Ascending aorta (tissue), 2 donors: ENCODE measurements around the gene PRKCA. TPM values are rescaled to one million over a fixed set of nuclear protein-coding genes. Genes with fewer than 3 reads are reported as not detected.

Source experiments
- DNase-seq, 2 donors: peaks; one replicate each; pipeline ENCODE4 v3.0.0-alpha.2; 2019; ENCODE audit warnings: low spot score in 2 of 2
- H3K27ac ChIP-seq, 2 donors: fragments of 200-600 bp; sonication (generic); one replicate each; pipeline ENCODE4 v1.5.1; 2016 to 2017; ENCODE audit warnings: mild to moderate bottlenecking in 1 of 2
- H3K27me3 ChIP-seq: fragments of 200-600 bp; sonication (generic); one replicate; pipeline ENCODE4 v1.5.1; 2017
- H3K36me3 ChIP-seq, 2 donors: fragments of 200-600 bp; sonication (generic); one replicate each; pipeline ENCODE4 v1.5.1; 2016
- H3K4me1 ChIP-seq, 2 donors: fragments of 200-600 bp; sonication (generic); one replicate each; pipeline ENCODE4 v1.5.1; 2016 to 2017; ENCODE audit warnings: mild to moderate bottlenecking in 1 of 2
- H3K4me3 ChIP-seq, 2 donors: fragments of 200-600 bp; sonication (generic); one replicate each; pipeline ENCODE4 v1.5.1; 2016 to 2017; ENCODE audit warnings: mild to moderate bottlenecking in 1 of 2
- H3K9me3 ChIP-seq, 2 donors: fragments of 200-600 bp; sonication (generic); one replicate each; pipeline ENCODE4 v1.5.1; 2016
- CTCF ChIP-seq, 3 experiments: fragments of 200-600 bp in 2 of 3; fragments of 450-650 bp in 1 of 3; sonication (generic) in 2 of 3; IDR thresholded peaks; one replicate each; pipeline ENCODE4 v1.5.1; 2016 to 2019; ENCODE audit warnings: antibody characterized with exemption in 3 of 3, mild to moderate bottlenecking in 1 of 3, moderate library complexity in 1 of 3
- intact Hi-C: fragments of 100-400 bp; cut with DNase I; formaldehyde crosslinking; loops from one replicate; pipeline ENCODE4 v1.15.1; 2023
- total RNA-seq: library from RNA; depleted of rRNA; stranded (reverse); fragments of >200 nt; gene quantifications from one replicate; pipeline ENCODE4 v1.1.0, GENCODE V29; 2016

PRKCA gene
- total RNA-seq, 1 donor from 2014 or later, result 3.2 TPM

- Histone ChIP-seq H3K4me1 (no peaks in the 10 kb centered on the region), H3K36me3 (no peaks in the 10 kb centered on the region), H3K27me3 (no peaks in the 10 kb centered on the region), H3K9me3 (peaks cover 0 to 3% of the 10 kb centered on the region in 2 donors), H3K4me3 (no peak overlapping the region), H3K27ac (no peak overlapping the region)
- TF ChIP-seq CTCF (IDR thresholded peaks at IDR 0.05), result no peak
- intact Hi-C loops, result no loop called here
- no peak for DNase-seq
Measured at GRCh38 chr17:66547151-66547865, 244.9 kb downstream of the PRKCA start.

GRCh38 chr17:66548158-66548557, 245.7 kb downstream of the PRKCA start:
- H3K27me3 ChIP-seq, result no peaks in the 10 kb centered on the region
- intact Hi-C loops, result no loop called here

DNA sequence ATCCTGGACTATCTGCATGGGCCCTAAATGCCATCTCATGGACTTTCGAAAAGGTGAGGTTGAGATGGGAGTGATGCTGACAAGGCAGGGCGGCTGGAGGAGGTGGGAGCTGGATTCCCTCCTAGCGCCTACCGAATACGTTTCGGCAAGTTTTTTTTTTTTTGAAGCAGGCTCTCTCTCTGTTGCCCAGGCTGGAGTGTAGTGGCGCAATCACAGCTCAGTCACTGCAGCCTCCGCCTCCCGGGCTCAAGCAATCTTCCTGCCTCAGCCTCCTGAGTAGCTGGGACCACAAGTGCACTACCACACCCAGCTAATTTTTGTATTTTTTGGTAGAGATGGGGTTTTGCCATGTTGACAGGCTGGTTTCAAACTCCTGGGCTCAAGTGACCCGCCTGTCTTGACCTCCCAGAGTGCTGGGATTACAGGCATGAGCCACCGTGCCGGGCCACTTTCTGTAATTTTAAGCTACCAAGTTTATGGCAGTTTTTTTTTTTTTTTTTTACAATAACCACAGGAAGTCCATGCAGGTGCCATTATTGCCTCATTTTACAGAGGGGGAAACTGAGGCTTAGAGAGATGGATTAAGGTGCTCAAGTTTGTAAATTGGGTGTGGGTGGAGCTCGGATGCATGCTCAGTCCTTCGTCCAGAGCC, 246.4 kb downstream of the PRKCA start:
- Histone ChIP-seq H3K36me3 (no peaks in the 10 kb centered on the region), H3K4me1 (no peaks in the 10 kb centered on the region), H3K4me3 (no peak overlapping the region), H3K9me3 (peaks cover 0 to 3% of the 10 kb centered on the region in 2 donors), H3K27me3 (no peaks in the 10 kb centered on the region), H3K27ac (no peak overlapping the region)
- DNase-seq, result no peak
- intact Hi-C loops, result no loop called here
- no peak for TF ChIP-seq CTCF (IDR thresholded peaks at IDR 0.05)

More at GRCh38 chr17:66548158-66548557, 245.7 kb downstream of the PRKCA start:
- H3K27ac ChIP-seq, result no peak overlapping the region
- no peak for TF ChIP-seq CTCF (IDR thresholded peaks at IDR 0.05)
- no peak overlapping the region for H3K4me3 ChIP-seq
- H3K36me3 ChIP-seq, result no peaks in the 10 kb centered on the region
- no peak for DNase-seq
- H3K4me1 ChIP-seq, result no peaks in the 10 kb centered on the region
- peaks cover 0 to 3% of the 10 kb centered on the region in 2 donors for H3K9me3 ChIP-seq

DNA sequence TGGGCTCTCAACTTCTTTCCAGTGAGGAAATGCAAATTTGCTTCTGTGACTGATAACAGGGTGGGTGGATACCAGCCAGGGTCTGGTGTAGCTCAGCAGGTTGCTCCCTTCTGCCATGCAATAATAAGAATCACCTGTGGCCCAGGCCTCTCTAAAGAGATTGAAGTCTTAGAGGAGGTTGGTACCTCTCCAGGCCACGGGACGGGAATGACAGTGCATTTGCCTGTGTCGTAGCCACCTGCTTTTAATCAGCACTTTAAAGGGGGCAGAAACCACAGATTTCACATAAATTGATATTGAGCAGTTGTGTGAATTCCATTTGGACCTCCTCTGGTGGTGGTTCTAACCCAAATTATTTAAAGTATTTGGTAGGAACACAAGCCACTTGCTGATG, 246.9 kb downstream of the PRKCA start:
- intact Hi-C loops, result no loop called here
- no peaks in the 10 kb centered on the region for H3K27me3 ChIP-seq
- TF ChIP-seq CTCF (IDR thresholded peaks at IDR 0.05), result no peak
- H3K9me3 ChIP-seq, result peaks cover 0 to 3% of the 10 kb centered on the region in 2 donors
- no peak overlapping the region for H3K4me3 ChIP-seq
- H3K27ac ChIP-seq, result no peak overlapping the region
- no peak for DNase-seq
- no peaks in the 10 kb centered on the region for H3K4me1 ChIP-seq
- H3K36me3 ChIP-seq, result no peaks in the 10 kb centered on the region

DNA sequence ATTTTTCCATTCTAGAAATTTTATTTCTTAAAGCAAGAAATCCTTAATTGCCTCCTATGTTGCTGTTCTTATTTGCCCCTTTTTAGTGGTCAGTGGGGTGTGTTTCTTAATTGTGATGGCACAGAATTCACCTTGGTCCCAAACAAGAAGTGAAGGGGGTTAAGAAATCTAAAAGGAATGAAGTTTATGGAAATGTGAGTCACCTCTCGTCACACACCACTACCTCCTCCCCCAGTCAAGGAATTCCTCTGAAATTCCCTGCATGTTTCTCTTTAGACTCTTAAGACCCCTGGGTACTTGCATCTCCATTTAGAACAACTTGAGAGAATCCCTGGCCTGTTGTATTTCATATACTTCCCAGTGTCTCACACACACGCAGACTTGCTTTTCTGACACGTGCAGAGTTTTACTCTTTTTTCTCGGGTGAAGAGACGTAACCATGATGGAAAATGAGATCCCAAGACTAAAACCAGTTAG, 247.4 kb downstream of the PRKCA start:
- TF ChIP-seq CTCF (IDR thresholded peaks at IDR 0.05), result no peak
- Histone ChIP-seq H3K27me3 (no peaks in the 10 kb centered on the region), H3K27ac (no peak overlapping the region), H3K4me1 (no peaks in the 10 kb centered on the region), H3K4me3 (no peak overlapping the region), H3K36me3 (no peaks in the 10 kb centered on the region), H3K9me3 (peaks cover 0 to 3% of the 10 kb centered on the region in 2 donors)
- intact Hi-C loops, result no loop called here
- no peak for DNase-seq
